Measurements from ENCODE around the gene GMNN. TPM values are rescaled to one million over a fixed set of nuclear protein-coding genes. Genes with fewer than 3 reads are reported as not detected.

The GMNN gene
- total and polyA plus RNA-seq, 2 donors (not counting 1 experiment from before 2014, with no cell fraction given) = 3.8 to 7.3 TPM

GRCh38 chr6:24798740-24799540 is 24.2 kb downstream of the GMNN start, which contains the start of gene ARMH2:
ARMH2 (minus strand) TSS chr6:24798917; CDS start chr6:24798857, 60 bp downstream.
- H3K4me3 Mint-ChIP-seq = no peak within 1 kb of the TSS
- no peak within 1 kb of the TSS for H3K4me3 ChIP-seq (ENCODE audit: control extremely low read depth in 1 of 5, extremely low read depth in 1 of 5, insufficient read depth in 1 of 5, low read depth in 2 of 5, low read length in 4 of 5)
- no peaks in the 10 kb centered on the region for H3K27me3 ChIP-seq (replicated peaks in 1 of 4; ENCODE audit: control extremely low read depth in 1 of 4, control insufficient read depth in 3 of 4, insufficient read depth in 4 of 4, low read length in 3 of 4)
- H3K79me2 ChIP-seq (ENCODE audit: control insufficient read depth, insufficient read depth, low read length) = no peaks in the 10 kb centered on the region
- no peaks in the 10 kb centered on the region for H3K27me3 Mint-ChIP-seq
- no peak within 1 kb of the TSS for H2AFZ ChIP-seq (ENCODE audit: insufficient read depth, low read depth, low read length, poor library complexity, severe bottlenecking)
- no peak for TF ChIP-seq EZH2 (IDR thresholded peaks at IDR 0.05; ENCODE audit: borderline replicate concordance, insufficient read depth, low read depth, low read length, poor library complexity, severe bottlenecking)
- no peak for TF ChIP-seq CTCF (IDR thresholded peaks at IDR 0.05)
- H3K9ac ChIP-seq (ENCODE audit: low read length) = no peak within 1 kb of the TSS
- CTCF ChIA-PET = interaction anchor here (1.0 to 1.9 kb wide), 2 partner anchors 32 to 219 kb away, joined by 5 to 8 read pairs; no protein-coding TSS in a partner anchor
- H3K9me3 Mint-ChIP-seq (ENCODE audit: insufficient read depth) = no peaks in the 10 kb centered on the region
- peaks cover 5 to 16% of the 10 kb centered on the region in 2 experiments for H3K36me3 ChIP-seq (replicated peaks in 1 of 2; ENCODE audit: control extremely low read depth in 1 of 2, control insufficient read depth in 1 of 2, extremely low read depth in 1 of 2, insufficient read depth in 2 of 2, low read length in 1 of 2)
- 100% methylated on average over 12 of the region's 13 CpGs for WGBS (ENCODE audit: insufficient coverage)
- H3K4me1 Mint-ChIP-seq = no peaks in the 10 kb centered on the region
- no peak within 1 kb of the TSS for H3K4me2 ChIP-seq (replicated peaks; ENCODE audit: low read depth, low read length, poor library complexity, severe bottlenecking)
- DNase-seq (no peak), ATAC-seq (ENCODE audit: low read depth) (no peak)
- H4K20me1 ChIP-seq (ENCODE audit: control insufficient read depth, insufficient read depth, low read length, poor library complexity, severe bottlenecking) = no peaks in the 10 kb centered on the region
- intact Hi-C loops (cut with micrococcal nuclease) = no loop called here
- peak within 1 kb of the TSS; percentile 20 for H3K27ac Mint-ChIP-seq
- no peaks in the 10 kb centered on the region for H3K9me3 ChIP-seq (ENCODE audit: control extremely low read depth in 1 of 3, control insufficient read depth in 2 of 3, insufficient read depth in 1 of 3, low read length in 2 of 3)
- POLR2A ChIA-PET = no interaction called here
- peak within 1 kb of the TSS in 1 of 2 donors; percentile 13 for H3K27ac ChIP-seq (ENCODE audit: low read length in 2 of 2)
- H3K4me1 ChIP-seq (ENCODE audit: control insufficient read depth in 2 of 2, insufficient read depth in 2 of 2, low read length in 2 of 2) = no peaks in the 10 kb centered on the region

- 42% methylated on average over 1 of the region's 1 CpG for WGBS (ENCODE audit: insufficient coverage)
- H3K27ac Mint-ChIP-seq = peak overlapping the region; percentile 11
- intact Hi-C loops (cut with micrococcal nuclease) = no loop called here
Observed at GRCh38 chr6:24799541-24799915, 24.8 kb downstream of the GMNN start.

More at GRCh38 chr6:24799541-24799915, 24.8 kb downstream of the GMNN start:
- Histone ChIP-seq H3K4me2 (replicated peaks; ENCODE audit: low read depth, low read length, poor library complexity, severe bottlenecking) (no peak overlapping the region), H3K36me3 (replicated peaks in 1 of 2; ENCODE audit: control extremely low read depth in 1 of 2, control insufficient read depth in 1 of 2, extremely low read depth in 1 of 2, insufficient read depth in 2 of 2, low read length in 1 of 2) (peaks cover 6 to 21% of the 10 kb centered on the region in 2 experiments), H4K20me1 (ENCODE audit: control insufficient read depth, insufficient read depth, low read length, poor library complexity, severe bottlenecking) (peaks cover 2% of the 10 kb centered on the region), H2AFZ (ENCODE audit: insufficient read depth, low read depth, low read length, poor library complexity, severe bottlenecking) (no peak overlapping the region), H3K27ac (ENCODE audit: low read length in 2 of 2) (peak overlapping the region in 1 of 2 donors; percentile 13), H3K9me3 (ENCODE audit: control extremely low read depth in 1 of 3, control insufficient read depth in 2 of 3, insufficient read depth in 1 of 3, low read length in 2 of 3) (no peaks in the 10 kb centered on the region), H3K9ac (ENCODE audit: low read length) (no peak overlapping the region), H3K4me3 (ENCODE audit: control extremely low read depth in 1 of 5, extremely low read depth in 1 of 5, insufficient read depth in 1 of 5, low read depth in 2 of 5, low read length in 4 of 5) (no peak overlapping the region), H3K4me1 (ENCODE audit: control insufficient read depth in 2 of 2, insufficient read depth in 2 of 2, low read length in 2 of 2) (no peaks in the 10 kb centered on the region), H3K79me2 (ENCODE audit: control insufficient read depth, insufficient read depth, low read length) (no peaks in the 10 kb centered on the region), H3K27me3 (replicated peaks in 1 of 4; ENCODE audit: control extremely low read depth in 1 of 4, control insufficient read depth in 3 of 4, insufficient read depth in 4 of 4, low read length in 3 of 4) (no peaks in the 10 kb centered on the region)
- TF ChIP-seq CTCF (IDR thresholded peaks at IDR 0.05) = no peak
- no peak for TF ChIP-seq EZH2 (IDR thresholded peaks at IDR 0.05; ENCODE audit: borderline replicate concordance, insufficient read depth, low read depth, low read length, poor library complexity, severe bottlenecking)
- CTCF ChIA-PET = interaction anchor here (1.9 kb wide), 1 partner anchor 218 kb away, joined by 5 read pairs; no protein-coding TSS in a partner anchor
- no peak for ATAC-seq (ENCODE audit: low read depth)
- H3K4me1 Mint-ChIP-seq = no peaks in the 10 kb centered on the region
- H3K9me3 Mint-ChIP-seq (ENCODE audit: insufficient read depth) = no peaks in the 10 kb centered on the region
- POLR2A ChIA-PET = no interaction called here
- H3K4me3 Mint-ChIP-seq = no peak overlapping the region
- no peak for DNase-seq
- H3K27me3 Mint-ChIP-seq = no peaks in the 10 kb centered on the region
